Body of pancreas (tissue), 4 donors: ENCODE results near the gene IKZF1. TPM values are rescaled to one million over a fixed set of nuclear protein-coding genes. Genes with fewer than 3 reads are reported as not detected.

Experiments
- ATAC-seq: fragments of 150-250 bp; one replicate; pipeline ENCODE4 v1.9.1; 2016
- DNase-seq, 4 donors: peaks; one replicate each; pipeline ENCODE4 v3.0.0-alpha.2; 2019
- H3K27ac ChIP-seq, 4 donors: fragments of 200-600 bp; sonication (generic); 1 replicate in 3 of 4; 2 replicates in 1 of 4; pipeline versions ENCODE4 v1.5.1 to v1.6.1; 2016 to 2019; ENCODE audit warnings: mild to moderate bottlenecking in 1 of 4, mixed read lengths in 1 of 4, moderate library complexity in 1 of 4
- H3K27me3 ChIP-seq, 2 donors: fragments of 200-600 bp; sonication (generic); one replicate each; pipeline ENCODE4 v1.6.0; 2016; ENCODE audit warnings: mild to moderate bottlenecking in 1 of 2
- H3K36me3 ChIP-seq, 2 donors: fragments of 200-600 bp; sonication (generic); replicated peaks in 1 of 2; 2 replicates each; pipeline ENCODE4 v1.5.1; 2016; ENCODE audit warnings: low read depth in 2 of 2; ENCODE audit not compliant: insufficient read depth in 1 of 2
- H3K4me1 ChIP-seq: fragments of 200-600 bp; sonication (generic); one replicate; pipeline ENCODE4 v1.6.0; 2016
- H3K4me3 ChIP-seq, 2 donors: fragments of 200-600 bp; sonication (generic); 1 replicate in 1 of 2; 2 replicates in 1 of 2; pipeline ENCODE4 v1.5.1; 2016 to 2019
- H3K9me3 ChIP-seq, 3 donors: fragments of 200-600 bp; sonication (generic); 1 replicate in 2 of 3; 2 replicates in 1 of 3; pipeline ENCODE4 v1.5.1; 2016
- CTCF ChIP-seq, 7 experiments: fragments of 450-650 bp in 4 of 7; fragments of 200-600 bp in 3 of 7; sonication (generic) in 3 of 7; IDR thresholded peaks; one replicate each; pipeline ENCODE4 v1.5.1; 2016 to 2019; ENCODE audit warnings: antibody characterized with exemption in 7 of 7
- POLR2A ChIP-seq, 3 donors: fragments of 450-650 bp; IDR thresholded peaks; one replicate each; pipeline ENCODE4 v1.6.1; 2016; ENCODE audit warnings: antibody characterized with exemption in 3 of 3, mild to moderate bottlenecking in 2 of 3
- WGBS, 2 donors: methylation state at CpG; one replicate each; pipeline ENCODE4 v1.1.5; 2017; 5-methylcytosine and 5-hydroxymethylcytosine counted together
- intact Hi-C: fragments of 100-400 bp; cut with DNase I; formaldehyde crosslinking; loops from one replicate; pipeline ENCODE4 v1.15.1; 2023
- total RNA-seq, 2 donors: library from RNA; depleted of rRNA; stranded (reverse); fragments of >200 nt; gene quantifications; one replicate each; pipeline ENCODE4 v1.1.0, GENCODE V29; 2016

The IKZF1 gene
- total RNA-seq, 2 donors from 2014 or later: 3.9 to 16.5 TPM

- 63 to 79% methylated on average over 6 of the region's 6 CpGs for WGBS, 2 donors
Observed at GRCh38 chr7:50422858-50423257, 118.3 kb downstream of the IKZF1 start.

GRCh38 chr7:50423860-50424259, 119.3 kb downstream of the IKZF1 start:
- ATAC-seq (no peak), DNase-seq (no peak)
- Histone ChIP-seq H3K4me1 (no peaks in the 10 kb centered on the region), H3K4me3 (no peak overlapping the region), H3K9me3 (no peaks in the 10 kb centered on the region), H3K27ac (no peak overlapping the region), H3K36me3 (no peaks in the 10 kb centered on the region), H3K27me3 (no peaks in the 10 kb centered on the region)
- intact Hi-C loops: no loop called here
- WGBS, 2 donors: 52 to 54% methylated on average over 4 of the region's 4 CpGs
- no peak for TF ChIP-seq POLR2A (IDR thresholded peaks at IDR 0.05)
- TF ChIP-seq CTCF (IDR thresholded peaks at IDR 0.05): no peak

More at GRCh38 chr7:50422858-50423257, 118.3 kb downstream of the IKZF1 start:
- no peaks in the 10 kb centered on the region for H3K36me3 ChIP-seq
- H3K9me3 ChIP-seq: no peaks in the 10 kb centered on the region
- ATAC-seq: no peak
- no peak for DNase-seq
- intact Hi-C loops: no loop called here
- no peaks in the 10 kb centered on the region for H3K4me1 ChIP-seq
- H3K27ac ChIP-seq: no peak overlapping the region
- TF ChIP-seq POLR2A (IDR thresholded peaks at IDR 0.05): no peak
- TF ChIP-seq CTCF (IDR thresholded peaks at IDR 0.05): no peak
- H3K4me3 ChIP-seq: no peak overlapping the region
- H3K27me3 ChIP-seq: no peaks in the 10 kb centered on the region

GRCh38 chr7:50425318-50425717, 120.8 kb downstream of the IKZF1 start:
- ATAC-seq (no peak), DNase-seq (no peak)
- no peak overlapping the region for H3K27ac ChIP-seq
- H3K9me3 ChIP-seq: no peaks in the 10 kb centered on the region
- no peaks in the 10 kb centered on the region for H3K36me3 ChIP-seq
- intact Hi-C loops: no loop called here
- no peak for TF ChIP-seq POLR2A (IDR thresholded peaks at IDR 0.05)
- no peak for TF ChIP-seq CTCF (IDR thresholded peaks at IDR 0.05)
- no peak overlapping the region for H3K4me3 ChIP-seq
- H3K4me1 ChIP-seq: no peaks in the 10 kb centered on the region
- no peaks in the 10 kb centered on the region for H3K27me3 ChIP-seq
- WGBS, 2 donors: 81 to 89% methylated on average over 6 of the region's 6 CpGs

- intact Hi-C loops: no loop called here
- no peaks in the 10 kb centered on the region for H3K4me1 ChIP-seq
- H3K36me3 ChIP-seq: no peaks in the 10 kb centered on the region
- 53 to 74% methylated on average over 5 of the region's 5 CpGs for WGBS, 2 donors
- TF ChIP-seq CTCF (IDR thresholded peaks at IDR 0.05): no peak
- TF ChIP-seq POLR2A (IDR thresholded peaks at IDR 0.05): no peak
- ATAC-seq (no peak), DNase-seq (no peak)
- no peak overlapping the region for H3K4me3 ChIP-seq
- no peaks in the 10 kb centered on the region for H3K27me3 ChIP-seq
- H3K9me3 ChIP-seq: no peaks in the 10 kb centered on the region
- no peak overlapping the region for H3K27ac ChIP-seq
Observed at GRCh38 chr7:50426280-50427045, 121.9 kb downstream of the IKZF1 start.

GRCh38 chr7:50427518-50427917, 123.0 kb downstream of the IKZF1 start:
- Histone ChIP-seq H3K27ac (no peak overlapping the region), H3K4me3 (no peak overlapping the region), H3K27me3 (no peaks in the 10 kb centered on the region), H3K4me1 (no peaks in the 10 kb centered on the region), H3K36me3 (no peaks in the 10 kb centered on the region), H3K9me3 (no peaks in the 10 kb centered on the region)
- 69 to 83% methylated on average over 2 of the region's 2 CpGs for WGBS, 2 donors
- no peak for DNase-seq
- no peak for ATAC-seq
- intact Hi-C loops: no loop called here
- TF ChIP-seq CTCF (IDR thresholded peaks at IDR 0.05) (no peak), POLR2A (IDR thresholded peaks at IDR 0.05) (no peak)
